ENCODE measurements around the gene SYT8.
A peak's percentile ranks its signal among the peaks of the same experiment; 100 is the strongest.

The SYT8 gene

DNA sequence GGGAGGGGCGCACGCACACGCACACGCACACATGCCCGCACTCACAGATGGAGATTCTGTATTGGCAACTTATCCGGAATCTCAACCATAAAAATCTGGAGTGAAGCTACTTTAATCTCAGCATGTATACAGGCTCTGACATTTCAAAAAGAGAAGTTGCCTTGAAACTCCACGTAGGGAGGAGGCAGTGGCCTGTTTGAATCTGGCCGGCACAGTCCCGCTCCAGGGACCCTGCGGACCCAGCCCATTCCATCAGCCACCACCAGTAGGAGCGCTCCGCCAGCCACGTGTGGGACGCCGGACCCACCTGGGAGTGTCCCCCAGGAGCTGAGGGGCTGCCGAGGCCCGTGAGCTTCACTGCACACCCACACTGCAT, 1.9 kb upstream of the SYT8 start:
- Histone ChIP-seq H3K9ac (no peak overlapping the region), H3K79me2 (ENCODE audit: insufficient read depth, low read depth) (no peaks in the 10 kb centered on the region), H3K4me3 (IDR thresholded peaks at IDR 0.05; ENCODE audit: insufficient read depth, low read depth, low read length) (no peak overlapping the region)

GRCh38 chr11:1834062-1834610, 654 bp upstream of the SYT8 start:
- Histone ChIP-seq H3K4me2 (no peak overlapping the region), H4K20me1 (ENCODE audit: insufficient read depth) (no peaks in the 10 kb centered on the region), H2AFZ (ENCODE audit: low read depth) (no peak overlapping the region), H3K27ac (no peak overlapping the region), H3K36me3 (ENCODE audit: insufficient read depth) (no peaks in the 10 kb centered on the region), H3K79me2 (ENCODE audit: insufficient read depth, low read depth) (no peaks in the 10 kb centered on the region), H3K9ac (no peak overlapping the region), H3K27me3 (ENCODE audit: insufficient read depth, low read depth) (peaks cover 73% of the 10 kb centered on the region), H3K4me3 (IDR thresholded peaks at IDR 0.05; ENCODE audit: insufficient read depth, low read depth, low read length) (no peak overlapping the region), H3K4me1 (ENCODE audit: low read depth, poor library complexity, severe bottlenecking) (no peaks in the 10 kb centered on the region)
- no peak for TF ChIP-seq CTCF (conservative IDR thresholded peaks at IDR 0.05; ENCODE audit: low read depth, low read length)

More for the DNA sequence above, 1.9 kb upstream of the SYT8 start:
- H3K4me2 ChIP-seq = no peak overlapping the region
- H3K27me3 ChIP-seq (ENCODE audit: insufficient read depth, low read depth) = peaks cover 76% of the 10 kb centered on the region
- no peaks in the 10 kb centered on the region for H4K20me1 ChIP-seq (ENCODE audit: insufficient read depth)
- H2AFZ ChIP-seq (ENCODE audit: low read depth) = no peak overlapping the region
- no peaks in the 10 kb centered on the region for H3K36me3 ChIP-seq (ENCODE audit: insufficient read depth)
- TF ChIP-seq CTCF (conservative IDR thresholded peaks at IDR 0.05; ENCODE audit: low read depth, low read length) = peak; percentile 19; the same call in 1 of the 2 replicates
- H3K27ac ChIP-seq = no peak overlapping the region
- no peaks in the 10 kb centered on the region for H3K4me1 ChIP-seq (ENCODE audit: low read depth, poor library complexity, severe bottlenecking)

GRCh38 chr11:1835671-1836010, 851 bp downstream of the SYT8 start:
- H3K9ac ChIP-seq = no peak overlapping the region
- H3K27me3 ChIP-seq (ENCODE audit: insufficient read depth, low read depth) = peaks cover 74% of the 10 kb centered on the region
- no peaks in the 10 kb centered on the region for H3K79me2 ChIP-seq (ENCODE audit: insufficient read depth, low read depth)
- no peaks in the 10 kb centered on the region for H3K36me3 ChIP-seq (ENCODE audit: insufficient read depth)
- no peak overlapping the region for H3K27ac ChIP-seq
- no peak for TF ChIP-seq CTCF (conservative IDR thresholded peaks at IDR 0.05; ENCODE audit: low read depth, low read length)
- no peak overlapping the region for H3K4me3 ChIP-seq (IDR thresholded peaks at IDR 0.05; ENCODE audit: insufficient read depth, low read depth, low read length)
- H2AFZ ChIP-seq (ENCODE audit: low read depth) = no peak overlapping the region
- H4K20me1 ChIP-seq (ENCODE audit: insufficient read depth) = no peaks in the 10 kb centered on the region
- H3K4me2 ChIP-seq = no peak overlapping the region
- H3K4me1 ChIP-seq (ENCODE audit: low read depth, poor library complexity, severe bottlenecking) = no peaks in the 10 kb centered on the region

- Histone ChIP-seq H3K27me3 (ENCODE audit: insufficient read depth, low read depth) (peaks cover 75% of the 10 kb centered on the region), H3K4me3 (IDR thresholded peaks at IDR 0.05; ENCODE audit: insufficient read depth, low read depth, low read length) (no peak overlapping the region), H2AFZ (ENCODE audit: low read depth) (no peak overlapping the region), H3K36me3 (ENCODE audit: insufficient read depth) (no peaks in the 10 kb centered on the region), H4K20me1 (ENCODE audit: insufficient read depth) (no peaks in the 10 kb centered on the region), H3K79me2 (ENCODE audit: insufficient read depth, low read depth) (no peaks in the 10 kb centered on the region), H3K9ac (no peak overlapping the region), H3K4me2 (no peak overlapping the region), H3K4me1 (ENCODE audit: low read depth, poor library complexity, severe bottlenecking) (no peaks in the 10 kb centered on the region), H3K27ac (no peak overlapping the region)
- no peak for TF ChIP-seq CTCF (conservative IDR thresholded peaks at IDR 0.05; ENCODE audit: low read depth, low read length)
These were observed 1.5 kb downstream of the SYT8 start for GRCh38 chr11:1836011-1836945.
